HL-60 (cell line): Measurements from ENCODE around the gene ROGDI.

Source experiments
- GABPA ChIP-seq: IDR thresholded peaks from 2 replicates; pipeline ENCODE4 v1.6.1; 2012; ENCODE audit warnings: low read depth
- POLR2AphosphoS5 ChIP-seq: IDR thresholded peaks from 2 replicates; pipeline ENCODE4 v1.6.1; 2012; ENCODE audit warnings: low read depth
- TF ChIP-seq, protein P1 (sequence below): IDR thresholded peaks from one replicate; pipeline ENCODE4 v1.5.1; 2011; ENCODE audit warnings: low read length, control low read depth, inconsistent platforms; ENCODE audit not compliant: insufficient read depth
- TF ChIP-seq, protein P2 (sequence below): IDR thresholded peaks from 2 replicates; pipeline ENCODE4 v1.6.1; 2012; ENCODE audit warnings: low read depth; ENCODE audit not compliant: insufficient replicate concordance

- TF ChIP-seq, protein P1, sequence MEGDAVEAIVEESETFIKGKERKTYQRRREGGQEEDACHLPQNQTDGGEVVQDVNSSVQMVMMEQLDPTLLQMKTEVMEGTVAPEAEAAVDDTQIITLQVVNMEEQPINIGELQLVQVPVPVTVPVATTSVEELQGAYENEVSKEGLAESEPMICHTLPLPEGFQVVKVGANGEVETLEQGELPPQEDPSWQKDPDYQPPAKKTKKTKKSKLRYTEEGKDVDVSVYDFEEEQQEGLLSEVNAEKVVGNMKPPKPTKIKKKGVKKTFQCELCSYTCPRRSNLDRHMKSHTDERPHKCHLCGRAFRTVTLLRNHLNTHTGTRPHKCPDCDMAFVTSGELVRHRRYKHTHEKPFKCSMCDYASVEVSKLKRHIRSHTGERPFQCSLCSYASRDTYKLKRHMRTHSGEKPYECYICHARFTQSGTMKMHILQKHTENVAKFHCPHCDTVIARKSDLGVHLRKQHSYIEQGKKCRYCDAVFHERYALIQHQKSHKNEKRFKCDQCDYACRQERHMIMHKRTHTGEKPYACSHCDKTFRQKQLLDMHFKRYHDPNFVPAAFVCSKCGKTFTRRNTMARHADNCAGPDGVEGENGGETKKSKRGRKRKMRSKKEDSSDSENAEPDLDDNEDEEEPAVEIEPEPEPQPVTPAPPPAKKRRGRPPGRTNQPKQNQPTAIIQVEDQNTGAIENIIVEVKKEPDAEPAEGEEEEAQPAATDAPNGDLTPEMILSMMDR: no peak
- TF ChIP-seq GABPA: no peak
- no peak for TF ChIP-seq POLR2AphosphoS5
- TF ChIP-seq, protein P2, sequence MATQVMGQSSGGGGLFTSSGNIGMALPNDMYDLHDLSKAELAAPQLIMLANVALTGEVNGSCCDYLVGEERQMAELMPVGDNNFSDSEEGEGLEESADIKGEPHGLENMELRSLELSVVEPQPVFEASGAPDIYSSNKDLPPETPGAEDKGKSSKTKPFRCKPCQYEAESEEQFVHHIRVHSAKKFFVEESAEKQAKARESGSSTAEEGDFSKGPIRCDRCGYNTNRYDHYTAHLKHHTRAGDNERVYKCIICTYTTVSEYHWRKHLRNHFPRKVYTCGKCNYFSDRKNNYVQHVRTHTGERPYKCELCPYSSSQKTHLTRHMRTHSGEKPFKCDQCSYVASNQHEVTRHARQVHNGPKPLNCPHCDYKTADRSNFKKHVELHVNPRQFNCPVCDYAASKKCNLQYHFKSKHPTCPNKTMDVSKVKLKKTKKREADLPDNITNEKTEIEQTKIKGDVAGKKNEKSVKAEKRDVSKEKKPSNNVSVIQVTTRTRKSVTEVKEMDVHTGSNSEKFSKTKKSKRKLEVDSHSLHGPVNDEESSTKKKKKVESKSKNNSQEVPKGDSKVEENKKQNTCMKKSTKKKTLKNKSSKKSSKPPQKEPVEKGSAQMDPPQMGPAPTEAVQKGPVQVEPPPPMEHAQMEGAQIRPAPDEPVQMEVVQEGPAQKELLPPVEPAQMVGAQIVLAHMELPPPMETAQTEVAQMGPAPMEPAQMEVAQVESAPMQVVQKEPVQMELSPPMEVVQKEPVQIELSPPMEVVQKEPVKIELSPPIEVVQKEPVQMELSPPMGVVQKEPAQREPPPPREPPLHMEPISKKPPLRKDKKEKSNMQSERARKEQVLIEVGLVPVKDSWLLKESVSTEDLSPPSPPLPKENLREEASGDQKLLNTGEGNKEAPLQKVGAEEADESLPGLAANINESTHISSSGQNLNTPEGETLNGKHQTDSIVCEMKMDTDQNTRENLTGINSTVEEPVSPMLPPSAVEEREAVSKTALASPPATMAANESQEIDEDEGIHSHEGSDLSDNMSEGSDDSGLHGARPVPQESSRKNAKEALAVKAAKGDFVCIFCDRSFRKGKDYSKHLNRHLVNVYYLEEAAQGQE: no peak
These were observed 22.2 kb downstream of the ROGDI start for GRCh38 chr16:4780235-4780634.
